ENCODE measurements around the gene ZNF3.

Gene ZNF3

GRCh38 chr7:100059251-100059739 is 22.2 kb downstream of the ZNF3 start:
- H3K27ac ChIP-seq (ENCODE audit: poor library complexity, severe bottlenecking): no peak overlapping the region
- H3K9me3 ChIP-seq (ENCODE audit: severe bottlenecking): no peaks in the 10 kb centered on the region
- no peaks in the 10 kb centered on the region for H3K27me3 ChIP-seq (ENCODE audit: insufficient read depth, poor library complexity, severe bottlenecking)
- DNase-seq (ENCODE audit: low spot score) (no peak), ATAC-seq (ENCODE audit: low read depth) (no peak)
- no peak for TF ChIP-seq CTCF (IDR thresholded peaks at IDR 0.05; ENCODE audit: poor library complexity, severe bottlenecking)
- H3K36me3 ChIP-seq (ENCODE audit: low read depth): peaks cover 52% of the 10 kb centered on the region
- no peak overlapping the region for H3K4me3 ChIP-seq (ENCODE audit: severe bottlenecking)
- no peaks in the 10 kb centered on the region for H3K4me1 ChIP-seq (ENCODE audit: insufficient read depth, poor library complexity, severe bottlenecking)

GRCh38 chr7:100057006-100057405 is 24.5 kb downstream of the ZNF3 start:
- no peak for TF ChIP-seq CTCF (IDR thresholded peaks at IDR 0.05; ENCODE audit: poor library complexity, severe bottlenecking)
- Histone ChIP-seq H3K27me3 (ENCODE audit: insufficient read depth, poor library complexity, severe bottlenecking) (no peaks in the 10 kb centered on the region), H3K4me3 (ENCODE audit: severe bottlenecking) (no peak overlapping the region), H3K9me3 (ENCODE audit: severe bottlenecking) (no peaks in the 10 kb centered on the region), H3K27ac (ENCODE audit: poor library complexity, severe bottlenecking) (no peak overlapping the region), H3K4me1 (ENCODE audit: insufficient read depth, poor library complexity, severe bottlenecking) (no peaks in the 10 kb centered on the region), H3K36me3 (ENCODE audit: low read depth) (peaks cover 35% of the 10 kb centered on the region)
- no peak for ATAC-seq (ENCODE audit: low read depth)
- DNase-seq (ENCODE audit: low spot score): no peak

- Histone ChIP-seq H3K4me3 (ENCODE audit: severe bottlenecking) (no peak overlapping the region), H3K36me3 (ENCODE audit: low read depth) (peaks cover 19% of the 10 kb centered on the region), H3K27me3 (ENCODE audit: insufficient read depth, poor library complexity, severe bottlenecking) (no peaks in the 10 kb centered on the region), H3K9me3 (ENCODE audit: severe bottlenecking) (no peaks in the 10 kb centered on the region), H3K27ac (ENCODE audit: poor library complexity, severe bottlenecking) (no peak overlapping the region), H3K4me1 (ENCODE audit: insufficient read depth, poor library complexity, severe bottlenecking) (peaks cover 3% of the 10 kb centered on the region)
- DNase-seq (ENCODE audit: low spot score) (no peak), ATAC-seq (ENCODE audit: low read depth) (peak; percentile 70)
- TF ChIP-seq CTCF (IDR thresholded peaks at IDR 0.05; ENCODE audit: poor library complexity, severe bottlenecking): peak; percentile 51
Observed at GRCh38 chr7:100053215-100053614, 28.3 kb downstream of the ZNF3 start.

GRCh38 chr7:100051611-100052010 is 29.9 kb downstream of the ZNF3 start:
- H3K4me3 ChIP-seq (ENCODE audit: severe bottlenecking): no peak overlapping the region
- no peak for DNase-seq (ENCODE audit: low spot score)
- no peaks in the 10 kb centered on the region for H3K27me3 ChIP-seq (ENCODE audit: insufficient read depth, poor library complexity, severe bottlenecking)
- H3K36me3 ChIP-seq (ENCODE audit: low read depth): peaks cover 3% of the 10 kb centered on the region
- H3K27ac ChIP-seq (ENCODE audit: poor library complexity, severe bottlenecking): no peak overlapping the region
- no peak for TF ChIP-seq CTCF (IDR thresholded peaks at IDR 0.05; ENCODE audit: poor library complexity, severe bottlenecking)
- peaks cover 3% of the 10 kb centered on the region for H3K4me1 ChIP-seq (ENCODE audit: insufficient read depth, poor library complexity, severe bottlenecking)
- ATAC-seq (ENCODE audit: low read depth): no peak
- H3K9me3 ChIP-seq (ENCODE audit: severe bottlenecking): no peaks in the 10 kb centered on the region

GRCh38 chr7:100049441-100050291 is 31.9 kb downstream of the ZNF3 start, which contains the start of gene ZSCAN21:
TSS of gene ZSCAN21 (plus strand) at chr7:100049774. CDS start at chr7:100057007, 7,233 bp downstream.
- peak; percentile 84 for DNase-seq (ENCODE audit: low spot score)

More at GRCh38 chr7:100049441-100050291, 31.9 kb downstream of the ZNF3 start, which contains the start of gene ZSCAN21:
- peak; percentile 89 for ATAC-seq (ENCODE audit: low read depth)
- no peaks in the 10 kb centered on the region for H3K9me3 ChIP-seq (ENCODE audit: severe bottlenecking)
- H3K4me3 ChIP-seq (ENCODE audit: severe bottlenecking): peak within 1 kb of the TSS; percentile 83
- H3K4me1 ChIP-seq (ENCODE audit: insufficient read depth, poor library complexity, severe bottlenecking): peaks cover 3% of the 10 kb centered on the region
- no peaks in the 10 kb centered on the region; the same call in 1 of the 2 replicates for H3K36me3 ChIP-seq (ENCODE audit: low read depth)
- no peaks in the 10 kb centered on the region for H3K27me3 ChIP-seq (ENCODE audit: insufficient read depth, poor library complexity, severe bottlenecking)
- TF ChIP-seq CTCF (IDR thresholded peaks at IDR 0.05; ENCODE audit: poor library complexity, severe bottlenecking): peak; percentile 26
- H3K27ac ChIP-seq (ENCODE audit: poor library complexity, severe bottlenecking): peak within 1 kb of the TSS; percentile 54
